A673 (cell line): ENCODE measurements around the gene GABRB1. TPM values are rescaled to one million over a fixed set of nuclear protein-coding genes. Genes with fewer than 3 reads are reported as not detected.

Source experiments
- BruUV-seq: library from RNA; stranded (reverse); fragments of 400-500 nt; replicated peaks from 2 replicates; lab custom pipeline; 2021; lab: Mats Ljungman, UMichigan
- CTCF ChIA-PET: fragments of 300-600 bp; sonication (Branson Sonifier 250); formaldehyde crosslinking; loops from one replicate; lab custom pipeline; 2022; ENCODE audit warnings: antibody characterized with exemption; lab: Charles Lee
- POLR2A ChIA-PET: fragments of 300-600 bp; sonication (Branson Sonifier 250); formaldehyde crosslinking; loops from one replicate; lab custom pipeline; 2022; ENCODE audit warnings: antibody characterized with exemption; ENCODE audit not compliant: low non-redundant PET; lab: Charles Lee
- DNase-seq: peaks from one replicate; pipeline ENCODE4 v3.0.0-alpha.2; 2015; ENCODE audit warnings: low spot score
- H3K27ac ChIP-seq: fragments of 200-600 bp; sonication (generic); 2 replicates; pipeline ENCODE4 v1.5.1; 2016; ENCODE audit warnings: mixed run types, low read depth, mild to moderate bottlenecking, mixed read lengths, antibody characterized with exemption, low read length; ENCODE audit not compliant: poor library complexity, severe bottlenecking
- H3K27me3 ChIP-seq: fragments of 200-600 bp; sonication (generic); replicated peaks from 2 replicates; pipeline ENCODE4 v1.6.1; 2017; ENCODE audit warnings: mixed run types, low read depth, mild to moderate bottlenecking, mixed read lengths, antibody characterized with exemption, low read length; ENCODE audit not compliant: insufficient read depth, poor library complexity
- H3K36me3 ChIP-seq: fragments of 200-600 bp; sonication (generic); 2 replicates; pipeline ENCODE4 v1.6.1; 2016; ENCODE audit warnings: mixed run types, mild to moderate bottlenecking, mixed read lengths, antibody characterized with exemption, low read length; ENCODE audit not compliant: insufficient read depth, poor library complexity, severe bottlenecking
- H3K4me1 ChIP-seq: fragments of 200-600 bp; sonication (generic); 2 replicates; pipeline ENCODE4 v1.6.1; 2017; ENCODE audit warnings: mixed run types, mild to moderate bottlenecking, mixed read lengths, antibody characterized with exemption, low read length; ENCODE audit not compliant: insufficient read depth, poor library complexity, severe bottlenecking
- H3K4me3 ChIP-seq: fragments of 200-600 bp; sonication (generic); 2 replicates; pipeline ENCODE4 v1.5.1; 2016; ENCODE audit warnings: low read depth, mixed run types, mild to moderate bottlenecking, mixed read lengths, low read length; ENCODE audit not compliant: poor library complexity, severe bottlenecking
- H3K9me3 ChIP-seq: fragments of 200-600 bp; sonication (generic); 2 replicates; pipeline ENCODE4 v1.6.1; 2016; ENCODE audit warnings: mixed run types, low read depth, mild to moderate bottlenecking, mixed read lengths, antibody characterized with exemption, low read length; ENCODE audit not compliant: poor library complexity, severe bottlenecking
- CTCF ChIP-seq: fragments of 300-800, 200-600 bp; sonication (generic); conservative IDR thresholded peaks from 2 replicates; pipeline ENCODE4 v1.5.1; 2017; ENCODE audit warnings: low read depth, mild to moderate bottlenecking, antibody characterized with exemption, low read length, moderate library complexity, mixed read lengths
- EZH2 ChIP-seq: fragments of 200-600 bp; sonication (generic); IDR thresholded peaks from 2 replicates; pipeline ENCODE4 v1.6.1; 2017; ENCODE audit warnings: borderline replicate concordance, low read depth, mild to moderate bottlenecking, mixed read lengths, antibody characterized with exemption, low read length; ENCODE audit not compliant: poor library complexity, severe bottlenecking
- intact Hi-C: fragments of 100-400 bp; cut with micrococcal nuclease; formaldehyde crosslinking; loops from one replicate; pipeline ENCODE4 v1.10.0; 2022; ENCODE audit not compliant: unreplicated experiment
- total RNA-seq: library from RNA; stranded (reverse); gene quantifications from 2 replicates; pipeline ENCODE4 v1.2.3, GENCODE V29; 2021

The GABRB1 gene
- total RNA-seq, 1 experiment from 2014 or later, result 1.0 TPM

DNA sequence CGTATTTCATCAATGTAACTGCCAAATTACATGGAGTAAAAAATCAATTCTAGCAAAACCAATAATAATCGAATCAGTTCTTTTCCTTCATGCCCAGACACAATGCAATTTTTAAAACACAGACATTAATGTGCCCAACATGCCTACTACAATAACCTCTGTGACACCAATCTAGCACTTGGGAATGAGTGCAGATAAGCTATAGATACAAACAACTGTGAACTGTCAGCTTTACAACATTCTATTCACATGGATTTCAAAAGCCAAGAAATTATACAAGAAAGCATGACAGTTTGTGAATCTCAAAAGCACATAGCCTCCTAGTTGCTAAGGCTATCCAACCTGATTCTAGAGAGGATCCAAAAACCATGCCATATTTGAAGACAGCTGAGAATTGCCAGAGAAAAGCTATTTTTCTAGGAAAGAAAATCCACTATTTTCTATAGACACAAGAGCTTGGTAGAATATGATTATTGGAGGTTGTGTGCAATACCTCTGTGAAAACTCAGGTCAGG, 351.5 kb downstream of the GABRB1 start:
- TF ChIP-seq EZH2 (no peak), CTCF (no peak)
- POLR2A ChIA-PET, result no interaction called here
- BruUV-seq, result no TSS peak

DNA sequence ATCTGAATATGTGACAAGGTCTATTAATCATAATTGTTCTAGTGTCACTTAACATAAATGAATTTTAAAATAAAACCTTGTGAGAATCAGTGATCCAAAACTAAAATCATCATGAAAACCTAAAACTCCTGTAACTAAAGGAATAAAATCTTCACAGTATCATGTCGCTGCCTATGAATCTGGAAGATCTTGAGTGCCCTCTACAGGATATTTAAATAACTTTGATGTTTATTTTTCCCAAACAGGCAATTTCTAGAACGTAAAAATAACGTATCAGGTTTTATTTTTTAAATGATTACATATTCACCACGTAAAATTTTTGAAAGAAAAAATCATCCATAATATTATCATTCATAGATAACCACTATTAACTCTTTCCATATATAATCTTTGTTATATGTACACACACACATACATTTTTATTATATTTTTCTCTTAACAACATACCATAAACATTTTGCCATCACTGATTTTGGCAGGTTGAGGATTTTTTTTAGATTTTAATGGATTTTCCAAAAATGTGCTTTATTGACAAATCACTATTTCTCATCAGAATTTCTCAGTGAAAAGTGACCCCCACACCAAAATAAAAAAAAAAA, 352.6 kb downstream of the GABRB1 start:
- Histone ChIP-seq H3K27me3 (no peaks in the 10 kb centered on the region), H3K27ac (no peak overlapping the region), H3K4me3 (no peak overlapping the region), H3K4me1 (no peaks in the 10 kb centered on the region), H3K36me3 (no peaks in the 10 kb centered on the region), H3K9me3 (no peaks in the 10 kb centered on the region)
- ChIA-PET CTCF (interaction anchor here (0.9 kb wide), 1 partner anchor 452 kb away, joined by 4 read pairs; no protein-coding TSS in a partner anchor), POLR2A (interaction anchor here (0.6 kb wide), 1 partner anchor 1522 kb away, joined by 3 read pairs; no protein-coding TSS in a partner anchor)
- intact Hi-C loops, result loop anchor here (2.0 to 5.0 kb wide), 4 partner anchors 262 to 539 kb away; partner anchors contain the start of gene GABRB1
- BruUV-seq, result no TSS peak
- TF ChIP-seq CTCF, result peak; percentile 67
- TF ChIP-seq EZH2, result no peak
- peak; percentile 64 for DNase-seq

More for the DNA sequence above, 351.5 kb downstream of the GABRB1 start:
- DNase-seq, result no peak
- Histone ChIP-seq H3K36me3 (no peaks in the 10 kb centered on the region), H3K4me3 (no peak overlapping the region), H3K4me1 (no peaks in the 10 kb centered on the region), H3K27me3 (no peaks in the 10 kb centered on the region), H3K27ac (no peak overlapping the region), H3K9me3 (no peaks in the 10 kb centered on the region)
- intact Hi-C loops, result loop anchor here (2.0 to 5.0 kb wide), 4 partner anchors 261 to 538 kb away; partner anchors contain the start of gene GABRB1
- CTCF ChIA-PET, result interaction anchor here (0.5 to 0.9 kb wide), 2 partner anchors 233 to 451 kb away, joined by 4 read pairs; no protein-coding TSS in a partner anchor

- intact Hi-C loops, result no loop called here
- no TSS peak for BruUV-seq
- TF ChIP-seq CTCF (no peak), EZH2 (no peak)
- no peak for DNase-seq
- Histone ChIP-seq H3K36me3 (no peaks in the 10 kb centered on the region), H3K9me3 (no peaks in the 10 kb centered on the region), H3K27ac (no peak overlapping the region), H3K27me3 (no peaks in the 10 kb centered on the region), H3K4me1 (no peaks in the 10 kb centered on the region), H3K4me3 (no peak overlapping the region)
- CTCF ChIA-PET, result no interaction called here
- POLR2A ChIA-PET, result no interaction called here
These were observed 354.8 kb downstream of the GABRB1 start for GRCh38 chr4:47386146-47386545.
